Kidney (tissue), 14 donors: ENCODE data around the gene SLC5A6. TPM values are rescaled to one million over a fixed set of nuclear protein-coding genes. Genes with fewer than 3 reads are reported as not detected.

Experiments
- DNase-seq, 5 donors: peaks; one replicate each; pipeline ENCODE4 v3.0.0-alpha.2; 2013 to 2020
- FAIRE-seq: peaks from 2 replicates; lab custom pipeline; 2012; peaks lifted over from hg19 to GRCh38; lab: Jason Lieb, UNC
- H3K27ac ChIP-seq, 2 donors: one replicate each; pipeline ENCODE4 v1.7.0; 2013; ENCODE audit warnings: low read depth in 2 of 2, low read length in 2 of 2, inconsistent platforms in 1 of 2
- H3K27me3 ChIP-seq: one replicate; pipeline ENCODE4 v1.7.1; 2013; ENCODE audit warnings: low read length, inconsistent platforms; ENCODE audit not compliant: control insufficient read depth, insufficient read depth
- H3K36me3 ChIP-seq, 3 donors: one replicate each; pipeline versions ENCODE4 v1.7.0 to v1.7.1; 2013; ENCODE audit warnings: low read length in 3 of 3, control low read depth in 1 of 3, inconsistent platforms in 1 of 3; ENCODE audit not compliant: insufficient read depth in 3 of 3, control insufficient read depth in 2 of 3
- H3K4me1 ChIP-seq, 3 donors: one replicate each; pipeline versions ENCODE4 v1.7.0 to v1.7.1; 2013; ENCODE audit warnings: low read length in 3 of 3, inconsistent platforms in 1 of 3, low read depth in 1 of 3; ENCODE audit not compliant: control insufficient read depth in 2 of 3, insufficient read depth in 2 of 3
- H3K4me3 ChIP-seq, 3 donors: one replicate each; pipeline versions ENCODE4 v1.7.0 to v1.8.1; 2013; ENCODE audit warnings: low read length in 3 of 3, control low read depth in 1 of 3, inconsistent platforms in 1 of 3
- H3K9ac ChIP-seq, 3 donors: one replicate each; pipeline versions ENCODE4 v1.7.0 to v1.7.1; 2013; ENCODE audit warnings: low read length in 3 of 3, control low read depth in 1 of 3, inconsistent platforms in 1 of 3
- H3K9me3 ChIP-seq, 3 donors: one replicate each; pipeline versions ENCODE4 v1.7.0 to v1.7.1; 2013; ENCODE audit warnings: low read length in 3 of 3, control low read depth in 1 of 3, inconsistent platforms in 1 of 3; ENCODE audit not compliant: control insufficient read depth in 2 of 3, insufficient read depth in 1 of 3
- CTCF ChIP-seq: IDR thresholded peaks from 3 replicates; pipeline ENCODE4 v1.5.1; 2012; ENCODE audit warnings: mild to moderate bottlenecking, moderate library complexity, borderline replicate concordance; ENCODE audit not compliant: insufficient read depth; ENCODE audit errors: extremely low read depth
- intact Hi-C: fragments of 100-400 bp; cut with DNase I; formaldehyde crosslinking; loops from one replicate; pipeline ENCODE4 v1.11.1; 2022
- polyA plus RNA-seq: library from polyadenylated mRNA; stranded (reverse); fragments of 350-450 nt; fragmentation: Illumina TruSeq; extraction: RNeasy Lipid Tissue Mini Kit (QIAGEN cat#74804); gene quantifications from one replicate; pipeline ENCODE4 v1.2.3, GENCODE V29; 2014; ENCODE audit warnings: low read depth, low replicate concordance; ENCODE audit not compliant: insufficient read depth
- total RNA-seq: library from RNA; stranded (reverse); fragmentation: NEBNext Ultra II Directional; extraction: Animal tissue kit (Norgen Biotek cat#: 25700); gene quantifications from one replicate; pipeline ENCODE4 v1.2.1, GENCODE V29; 2021
- donor health status: control.
- donor health status: control.
- donor health status: control.
- donor health status: control.
- donor health status: control.
- donor health status: DM: yes; HTN: yes; CAD: no.
- donor health status: Normal renal cell carcinoma (clear cell type).

SLC5A6 gene
- total and polyA plus RNA-seq, 2 donors from 2014 or later = 10.8 to 27.8 TPM

GRCh38 chr2:27150639-27151230 is 61.3 kb downstream of the SLC5A6 start:
- DNase-seq = no peak
- intact Hi-C loops = no loop called here
- no peak overlapping the region for H3K4me3 ChIP-seq
- TF ChIP-seq CTCF = no peak
- no peak overlapping the region for H3K27ac ChIP-seq
- H3K9ac ChIP-seq = no peak overlapping the region
- H3K9me3 ChIP-seq = no peaks in the 10 kb centered on the region
- H3K27me3 ChIP-seq = no peaks in the 10 kb centered on the region
- no peaks in the 10 kb centered on the region for H3K36me3 ChIP-seq
- no peaks in the 10 kb centered on the region for H3K4me1 ChIP-seq
- FAIRE-seq = no peak

Other genes starting within 250 kb of the SLC5A6 start
- 17.9 TPM for gene MAPRE3, start 241.6 kb downstream of the SLC5A6 start, total RNA-seq
- 49.6 TPM for gene MAPRE3, start 241.6 kb downstream of the SLC5A6 start, polyA plus RNA-seq
- gene TMEM214, start 179.3 kb downstream of the SLC5A6 start, total RNA-seq = 74.8 TPM
- 50.5 TPM for gene TMEM214, start 179.3 kb downstream of the SLC5A6 start, polyA plus RNA-seq
- 36.5 TPM for gene AGBL5, start 160.6 kb downstream of the SLC5A6 start, total RNA-seq
- gene AGBL5, start 160.6 kb downstream of the SLC5A6 start, polyA plus RNA-seq = 33.4 TPM
- 260 TPM for gene OST4, start 140.6 kb downstream of the SLC5A6 start, total RNA-seq
- gene OST4, start 140.6 kb downstream of the SLC5A6 start, polyA plus RNA-seq = 718 TPM
- 75.2 TPM for gene EMILIN1, start 133.7 kb downstream of the SLC5A6 start, total RNA-seq
- gene EMILIN1, start 133.7 kb downstream of the SLC5A6 start, polyA plus RNA-seq = 32.1 TPM
- gene KHK, start 125.5 kb downstream of the SLC5A6 start, total RNA-seq = 18.7 TPM
- gene KHK, start 125.5 kb downstream of the SLC5A6 start, polyA plus RNA-seq = 538 TPM
- gene CGREF1, start 93.1 kb downstream of the SLC5A6 start, total RNA-seq = 3.7 TPM
- 3.8 TPM for gene CGREF1, start 93.1 kb downstream of the SLC5A6 start, polyA plus RNA-seq
- gene ABHD1, start 88.5 kb downstream of the SLC5A6 start, total RNA-seq = 0.69 TPM
- gene ABHD1, start 88.5 kb downstream of the SLC5A6 start, polyA plus RNA-seq = 2.9 TPM
- 46.1 TPM for gene PREB, start 77.6 kb downstream of the SLC5A6 start, total RNA-seq
- gene PREB, start 77.6 kb downstream of the SLC5A6 start, polyA plus RNA-seq = 66.7 TPM
- not detected for gene PRR30, start 72.9 kb downstream of the SLC5A6 start, total RNA-seq
- not detected for gene PRR30, start 72.9 kb downstream of the SLC5A6 start, polyA plus RNA-seq
- gene TCF23, start 63.3 kb downstream of the SLC5A6 start, total RNA-seq = 0.38 TPM
- gene TCF23, start 63.3 kb downstream of the SLC5A6 start, polyA plus RNA-seq = not detected
- gene ATRAID, start 227 bp downstream of the SLC5A6 start, total RNA-seq = 119 TPM
- gene ATRAID, start 227 bp downstream of the SLC5A6 start, polyA plus RNA-seq = 279 TPM
- 43.4 TPM for gene CAD, start 5.1 kb upstream of the SLC5A6 start, total RNA-seq
- gene CAD, start 5.1 kb upstream of the SLC5A6 start, polyA plus RNA-seq = 8.8 TPM
- gene SLC30A3, start 50.8 kb upstream of the SLC5A6 start, total RNA-seq = 0.31 TPM
- not detected for gene SLC30A3, start 50.8 kb upstream of the SLC5A6 start, polyA plus RNA-seq
- not detected for gene DNAJC5G, start 63.2 kb upstream of the SLC5A6 start, total RNA-seq
- gene DNAJC5G, start 63.2 kb upstream of the SLC5A6 start, polyA plus RNA-seq = not detected
- gene TRIM54, start 70.2 kb upstream of the SLC5A6 start, total RNA-seq = 0.31 TPM
- 2.1 TPM for gene TRIM54, start 70.2 kb upstream of the SLC5A6 start, polyA plus RNA-seq
- 1.4 TPM for gene UCN, start 96.2 kb upstream of the SLC5A6 start, total RNA-seq
- gene UCN, start 96.2 kb upstream of the SLC5A6 start, polyA plus RNA-seq = 1.3 TPM
- 66.2 TPM for gene MPV17, start 110.8 kb upstream of the SLC5A6 start, total RNA-seq
- gene MPV17, start 110.8 kb upstream of the SLC5A6 start, polyA plus RNA-seq = 120 TPM
- gene GTF3C2, start 144.5 kb upstream of the SLC5A6 start, total RNA-seq = 59.3 TPM
- 38.3 TPM for gene GTF3C2, start 144.5 kb upstream of the SLC5A6 start, polyA plus RNA-seq
- gene EIF2B4, start 158.1 kb upstream of the SLC5A6 start, total RNA-seq = 35.8 TPM
- 49.6 TPM for gene EIF2B4, start 158.1 kb upstream of the SLC5A6 start, polyA plus RNA-seq
- 98.7 TPM for gene SNX17, start 158.3 kb upstream of the SLC5A6 start, total RNA-seq
- gene SNX17, start 158.3 kb upstream of the SLC5A6 start, polyA plus RNA-seq = 115 TPM
- gene ZNF513, start 168.5 kb upstream of the SLC5A6 start, total RNA-seq = 23.6 TPM
- gene ZNF513, start 168.5 kb upstream of the SLC5A6 start, polyA plus RNA-seq = 18.8 TPM
- 60.7 TPM for gene PPM1G, start 197.3 kb upstream of the SLC5A6 start, total RNA-seq
- gene PPM1G, start 197.3 kb upstream of the SLC5A6 start, polyA plus RNA-seq = 50.7 TPM
- gene NRBP1, start 216.4 kb upstream of the SLC5A6 start, total RNA-seq = 69.5 TPM
- 56.5 TPM for gene NRBP1, start 216.4 kb upstream of the SLC5A6 start, polyA plus RNA-seq
- gene KRTCAP3, start 230.1 kb upstream of the SLC5A6 start, total RNA-seq = 32.1 TPM
- 17.2 TPM for gene KRTCAP3, start 230.1 kb upstream of the SLC5A6 start, polyA plus RNA-seq